Measurements from ENCODE around the gene OR51S1. TPM values are rescaled to one million over a fixed set of nuclear protein-coding genes. Genes with fewer than 3 reads are reported as not detected.

OR51S1 gene
- total RNA-seq, 2 donors from 2014 or later, result not detected

GRCh38 chr11:4830909-4831308 lies 18.1 kb downstream of the OR51S1 start:
- no peaks in the 10 kb centered on the region for H3K36me3 ChIP-seq
- H3K27me3 ChIP-seq (replicated peaks; ENCODE audit: insufficient read depth), result no peaks in the 10 kb centered on the region
- 63% methylated on average over 2 of the region's 2 CpGs for WGBS

GRCh38 chr11:4830346-4830745 lies 18.7 kb downstream of the OR51S1 start:
- no peaks in the 10 kb centered on the region for H3K9me3 ChIP-seq
- H3K36me3 ChIP-seq, result no peaks in the 10 kb centered on the region
- 43% methylated on average over 1 of the region's 1 CpG for WGBS
- no peak overlapping the region for H3K27ac ChIP-seq
- TF ChIP-seq POLR2A (IDR thresholded peaks at IDR 0.05) (no peak), CTCF (IDR thresholded peaks at IDR 0.05) (no peak), POLR2AphosphoS5 (IDR thresholded peaks at IDR 0.05) (no peak)
- no peaks in the 10 kb centered on the region for H3K4me1 ChIP-seq (replicated peaks)
- intact Hi-C loops (cut with DNase I), result no loop called here
- no peak for DNase-seq (ENCODE audit: low spot score)
- H3K27me3 ChIP-seq (replicated peaks; ENCODE audit: insufficient read depth), result no peaks in the 10 kb centered on the region
- H3K4me3 ChIP-seq, result no peak overlapping the region

More at GRCh38 chr11:4830909-4831308, 18.1 kb downstream of the OR51S1 start:
- Histone ChIP-seq H3K27ac (no peak overlapping the region), H3K4me1 (replicated peaks) (no peaks in the 10 kb centered on the region), H3K4me3 (no peak overlapping the region), H3K9me3 (no peaks in the 10 kb centered on the region)
- intact Hi-C loops (cut with DNase I), result no loop called here
- DNase-seq (ENCODE audit: low spot score), result no peak
- TF ChIP-seq POLR2AphosphoS5 (IDR thresholded peaks at IDR 0.05), result no peak
- TF ChIP-seq CTCF (IDR thresholded peaks at IDR 0.05), result no peak
- TF ChIP-seq POLR2A (IDR thresholded peaks at IDR 0.05), result no peak

GRCh38 chr11:4826425-4826824 lies 22.6 kb downstream of the OR51S1 start:
- intact Hi-C loops (cut with DNase I), result loop anchor here (2.0 to 10.0 kb wide), 3 partner anchors 112 to 639 kb away; partner anchors contain the start of gene OR51D1
- DNase-seq (ENCODE audit: low spot score), result peak; percentile 70
- no peaks in the 10 kb centered on the region for H3K36me3 ChIP-seq
- TF ChIP-seq POLR2A (IDR thresholded peaks at IDR 0.05) (no peak), CTCF (IDR thresholded peaks at IDR 0.05) (peak in 3 of 4 experiments; percentile 61 to 91 (median 74)), POLR2AphosphoS5 (IDR thresholded peaks at IDR 0.05) (peak; percentile 81)
- no peaks in the 10 kb centered on the region for H3K27me3 ChIP-seq (replicated peaks; ENCODE audit: insufficient read depth)
- no peak overlapping the region for H3K4me3 ChIP-seq
- peak overlapping the region; percentile 38 to 56 for H3K27ac ChIP-seq
- H3K4me1 ChIP-seq (replicated peaks), result no peaks in the 10 kb centered on the region
- no peaks in the 10 kb centered on the region for H3K9me3 ChIP-seq

- no peak for TF ChIP-seq CTCF (IDR thresholded peaks at IDR 0.05)
- TF ChIP-seq POLR2AphosphoS5 (IDR thresholded peaks at IDR 0.05), result no peak
- TF ChIP-seq POLR2A (IDR thresholded peaks at IDR 0.05), result no peak
- intact Hi-C loops (cut with DNase I), result loop anchor here (5.0 to 10.0 kb wide), 2 partner anchors 110 to 638 kb away; no protein-coding TSS in a partner anchor
These were observed 23.9 kb downstream of the OR51S1 start for GRCh38 chr11:4825132-4825531.

GRCh38 chr11:4821021-4821420 lies 28.0 kb downstream of the OR51S1 start, which contains the start of gene OR51F2:
Gene OR51F2 (plus strand): TSS chr11:4821321. CDS start chr11:4821422, 101 bp downstream.
- Histone ChIP-seq H3K4me1 (replicated peaks) (no peaks in the 10 kb centered on the region), H3K9me3 (no peaks in the 10 kb centered on the region), H3K27ac (no peak within 1 kb of the TSS), H3K36me3 (no peaks in the 10 kb centered on the region), H3K4me3 (no peak within 1 kb of the TSS), H3K27me3 (replicated peaks; ENCODE audit: insufficient read depth) (no peaks in the 10 kb centered on the region)
- intact Hi-C loops (cut with DNase I), result loop anchor here (10.0 kb wide), 1 partner anchor 106 kb away; no protein-coding TSS in a partner anchor
- TF ChIP-seq POLR2A (IDR thresholded peaks at IDR 0.05) (no peak), CTCF (IDR thresholded peaks at IDR 0.05) (no peak), POLR2AphosphoS5 (IDR thresholded peaks at IDR 0.05) (no peak)
- no peak for DNase-seq (ENCODE audit: low spot score)
- 33% methylated on average over 1 of the region's 1 CpG for WGBS

More at GRCh38 chr11:4825132-4825531, 23.9 kb downstream of the OR51S1 start:
- H3K27ac ChIP-seq, result no peak overlapping the region
- DNase-seq (ENCODE audit: low spot score), result no peak
- no peaks in the 10 kb centered on the region for H3K36me3 ChIP-seq
- no peaks in the 10 kb centered on the region for H3K27me3 ChIP-seq (replicated peaks; ENCODE audit: insufficient read depth)
- no peak overlapping the region for H3K4me3 ChIP-seq
- no peaks in the 10 kb centered on the region for H3K4me1 ChIP-seq (replicated peaks)
- H3K9me3 ChIP-seq, result no peaks in the 10 kb centered on the region
